ENCODE measurements around the gene TTC17. TPM values are rescaled to one million over a fixed set of nuclear protein-coding genes. Genes with fewer than 3 reads are reported as not detected.
"Not testable (repeated sequence)": the region's sequence is repeated elsewhere in the genome, so short reads cannot be mapped to it uniquely, and the experiment has no call there.

Gene TTC17
- total RNA-seq, 1 donor from 2014 or later: 79.8 TPM

DNA sequence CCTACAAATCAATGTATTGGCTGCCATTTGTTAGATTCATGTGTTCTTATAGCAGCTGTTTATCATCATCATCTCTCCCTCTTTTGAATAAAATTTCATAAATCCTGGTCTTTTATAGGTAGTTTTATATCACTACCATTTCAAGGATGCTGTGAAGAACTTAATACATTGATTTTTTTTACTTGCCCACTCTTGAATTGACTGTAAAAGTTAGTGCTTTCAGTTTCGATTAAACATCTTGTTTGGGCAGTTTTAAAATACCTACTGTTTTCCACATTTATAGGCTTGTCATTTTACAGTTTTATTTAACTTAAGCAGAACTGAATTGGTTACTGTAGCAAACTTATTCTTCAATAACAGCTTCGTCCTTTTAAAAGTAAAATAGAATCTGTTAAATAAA lies 59.5 kb downstream of the TTC17 start:
- Mint-ChIP-seq H3K27me3 (ENCODE audit: unreplicated experiment) (no peaks in the 10 kb centered on the region), H3K4me1 (ENCODE audit: unreplicated experiment) (no peaks in the 10 kb centered on the region), H3K9me3 (ENCODE audit: unreplicated experiment) (no peaks in the 10 kb centered on the region), H3K36me3 (ENCODE audit: low read depth, unreplicated experiment) (peaks cover 10% of the 10 kb centered on the region), H3K4me3 (ENCODE audit: unreplicated experiment) (no peak overlapping the region), H3K27ac (ENCODE audit: unreplicated experiment) (no peak overlapping the region)
- TF ChIP-seq, protein P1, sequence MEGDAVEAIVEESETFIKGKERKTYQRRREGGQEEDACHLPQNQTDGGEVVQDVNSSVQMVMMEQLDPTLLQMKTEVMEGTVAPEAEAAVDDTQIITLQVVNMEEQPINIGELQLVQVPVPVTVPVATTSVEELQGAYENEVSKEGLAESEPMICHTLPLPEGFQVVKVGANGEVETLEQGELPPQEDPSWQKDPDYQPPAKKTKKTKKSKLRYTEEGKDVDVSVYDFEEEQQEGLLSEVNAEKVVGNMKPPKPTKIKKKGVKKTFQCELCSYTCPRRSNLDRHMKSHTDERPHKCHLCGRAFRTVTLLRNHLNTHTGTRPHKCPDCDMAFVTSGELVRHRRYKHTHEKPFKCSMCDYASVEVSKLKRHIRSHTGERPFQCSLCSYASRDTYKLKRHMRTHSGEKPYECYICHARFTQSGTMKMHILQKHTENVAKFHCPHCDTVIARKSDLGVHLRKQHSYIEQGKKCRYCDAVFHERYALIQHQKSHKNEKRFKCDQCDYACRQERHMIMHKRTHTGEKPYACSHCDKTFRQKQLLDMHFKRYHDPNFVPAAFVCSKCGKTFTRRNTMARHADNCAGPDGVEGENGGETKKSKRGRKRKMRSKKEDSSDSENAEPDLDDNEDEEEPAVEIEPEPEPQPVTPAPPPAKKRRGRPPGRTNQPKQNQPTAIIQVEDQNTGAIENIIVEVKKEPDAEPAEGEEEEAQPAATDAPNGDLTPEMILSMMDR (IDR thresholded peaks at IDR 0.05; ENCODE audit: unreplicated experiment): no peak
- no peak for DNase-seq (ENCODE audit: low spot score)

DNA sequence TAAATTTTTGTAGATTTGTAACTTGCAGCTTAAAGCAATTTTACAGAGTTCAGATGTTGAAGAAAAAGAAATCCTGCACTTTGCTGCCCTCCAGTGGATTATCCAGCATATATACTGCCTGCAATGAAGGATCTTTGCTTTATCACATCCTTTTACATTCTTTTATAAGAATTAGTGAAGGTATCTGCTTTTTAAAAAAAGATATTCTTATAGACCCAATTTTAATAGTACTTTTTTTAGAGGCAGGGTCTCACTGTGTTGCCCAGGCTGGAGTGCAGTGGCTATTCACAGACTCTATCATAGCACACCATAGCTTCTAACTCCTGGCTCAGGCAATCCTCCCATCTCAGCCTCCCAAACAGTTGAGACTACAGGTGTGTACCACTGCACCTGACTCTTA lies 60.7 kb downstream of the TTC17 start:
- peak; percentile 28 for DNase-seq (ENCODE audit: low spot score)
- Mint-ChIP-seq H3K27me3 (ENCODE audit: unreplicated experiment) (no peaks in the 10 kb centered on the region), H3K27ac (ENCODE audit: unreplicated experiment) (no peak overlapping the region), H3K36me3 (ENCODE audit: low read depth, unreplicated experiment) (peaks cover 10% of the 10 kb centered on the region), H3K9me3 (ENCODE audit: unreplicated experiment) (no peaks in the 10 kb centered on the region), H3K4me1 (ENCODE audit: unreplicated experiment) (no peaks in the 10 kb centered on the region), H3K4me3 (ENCODE audit: unreplicated experiment) (no peak overlapping the region)
- TF ChIP-seq, protein P1 (IDR thresholded peaks at IDR 0.05; ENCODE audit: unreplicated experiment): peak; percentile 38

DNA sequence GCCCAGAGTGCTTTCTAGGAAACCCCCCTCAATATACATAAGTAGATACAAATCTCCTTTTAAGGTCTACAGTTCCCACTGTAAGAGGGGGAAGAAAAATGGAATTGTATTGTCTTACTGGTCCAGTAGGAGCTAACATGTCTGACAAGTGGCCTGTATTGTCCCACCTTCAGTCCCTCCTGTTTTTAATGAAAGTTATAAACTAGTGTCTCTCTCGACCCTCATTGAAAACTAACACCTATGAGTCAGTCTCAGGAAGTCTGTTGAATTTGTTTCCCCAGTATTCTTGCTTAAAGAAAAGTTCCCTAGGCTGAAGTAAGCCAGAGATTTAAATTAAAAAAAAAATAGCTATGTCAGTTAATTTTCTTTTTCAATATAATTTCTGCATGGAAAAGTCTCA lies 69.3 kb downstream of the TTC17 start:
- Mint-ChIP-seq H3K27ac (ENCODE audit: unreplicated experiment) (no peak overlapping the region), H3K9me3 (ENCODE audit: unreplicated experiment) (no peaks in the 10 kb centered on the region), H3K4me1 (ENCODE audit: unreplicated experiment) (peaks cover 4% of the 10 kb centered on the region), H3K4me3 (ENCODE audit: unreplicated experiment) (no peak overlapping the region), H3K27me3 (ENCODE audit: unreplicated experiment) (peaks cover 2% of the 10 kb centered on the region), H3K36me3 (ENCODE audit: low read depth, unreplicated experiment) (peaks cover 11% of the 10 kb centered on the region)
- DNase-seq (ENCODE audit: low spot score): no peak
- TF ChIP-seq, protein P1 (IDR thresholded peaks at IDR 0.05; ENCODE audit: unreplicated experiment): no peak

GRCh38 chr11:43430916-43431315 lies 72.2 kb downstream of the TTC17 start:
- not testable (repeated sequence) for H3K27ac Mint-ChIP-seq (ENCODE audit: unreplicated experiment); H3K9me3 Mint-ChIP-seq (ENCODE audit: unreplicated experiment); H3K4me1 Mint-ChIP-seq (ENCODE audit: unreplicated experiment); H3K4me3 Mint-ChIP-seq (ENCODE audit: unreplicated experiment); H3K27me3 Mint-ChIP-seq (ENCODE audit: unreplicated experiment); DNase-seq (ENCODE audit: low spot score)
- peaks cover 15% of the 10 kb centered on the region for H3K36me3 Mint-ChIP-seq (ENCODE audit: low read depth, unreplicated experiment)

GRCh38 chr11:43434893-43435292 lies 76.2 kb downstream of the TTC17 start:
- Mint-ChIP-seq H3K27ac (ENCODE audit: unreplicated experiment) (no peak overlapping the region), H3K4me1 (ENCODE audit: unreplicated experiment) (no peaks in the 10 kb centered on the region), H3K36me3 (ENCODE audit: low read depth, unreplicated experiment) (peaks cover 23% of the 10 kb centered on the region), H3K4me3 (ENCODE audit: unreplicated experiment) (no peak overlapping the region), H3K27me3 (ENCODE audit: unreplicated experiment) (no peaks in the 10 kb centered on the region), H3K9me3 (ENCODE audit: unreplicated experiment) (no peaks in the 10 kb centered on the region)
- TF ChIP-seq, protein P1 (IDR thresholded peaks at IDR 0.05; ENCODE audit: unreplicated experiment): no peak
- no peak for DNase-seq (ENCODE audit: low spot score)

DNA sequence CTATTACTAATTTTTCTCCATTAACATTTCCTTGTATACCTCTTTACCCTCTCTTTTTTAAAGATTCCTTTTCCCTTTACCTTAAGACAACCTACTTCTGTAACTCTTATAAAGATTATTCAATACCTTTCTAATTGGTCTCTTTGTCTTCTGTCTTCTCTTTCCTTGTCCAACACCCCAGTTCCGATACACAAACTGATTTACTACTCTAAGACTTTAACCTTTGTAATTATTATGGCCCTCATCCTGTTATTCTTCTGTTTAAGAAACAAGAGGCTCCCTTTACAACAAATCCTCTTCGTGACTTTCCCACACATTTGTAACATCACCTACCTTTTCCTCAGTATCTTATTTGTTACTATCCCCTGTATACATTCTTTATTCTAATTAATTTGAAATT lies 81.8 kb downstream of the TTC17 start:
- no peak for DNase-seq (ENCODE audit: low spot score)
- Mint-ChIP-seq H3K27ac (ENCODE audit: unreplicated experiment) (no peak overlapping the region), H3K9me3 (ENCODE audit: unreplicated experiment) (no peaks in the 10 kb centered on the region), H3K4me3 (ENCODE audit: unreplicated experiment) (no peak overlapping the region), H3K36me3 (ENCODE audit: low read depth, unreplicated experiment) (peaks cover 24% of the 10 kb centered on the region), H3K4me1 (ENCODE audit: unreplicated experiment) (no peaks in the 10 kb centered on the region), H3K27me3 (ENCODE audit: unreplicated experiment) (no peaks in the 10 kb centered on the region)
- TF ChIP-seq, protein P1 (IDR thresholded peaks at IDR 0.05; ENCODE audit: unreplicated experiment): no peak

Measured in endothelial cell (in vitro differentiated cells).